GM15510 (cell line): ENCODE measurements around the gene TACSTD2.

Source experiments
- POLR2A ChIP-seq: IDR thresholded peaks from 3 replicates; pipeline ENCODE4 v1.6.1; 2011; ENCODE audit warnings: borderline replicate concordance; ENCODE audit not compliant: insufficient read length; ENCODE audit errors: extremely low read depth

Gene TACSTD2

DNA sequence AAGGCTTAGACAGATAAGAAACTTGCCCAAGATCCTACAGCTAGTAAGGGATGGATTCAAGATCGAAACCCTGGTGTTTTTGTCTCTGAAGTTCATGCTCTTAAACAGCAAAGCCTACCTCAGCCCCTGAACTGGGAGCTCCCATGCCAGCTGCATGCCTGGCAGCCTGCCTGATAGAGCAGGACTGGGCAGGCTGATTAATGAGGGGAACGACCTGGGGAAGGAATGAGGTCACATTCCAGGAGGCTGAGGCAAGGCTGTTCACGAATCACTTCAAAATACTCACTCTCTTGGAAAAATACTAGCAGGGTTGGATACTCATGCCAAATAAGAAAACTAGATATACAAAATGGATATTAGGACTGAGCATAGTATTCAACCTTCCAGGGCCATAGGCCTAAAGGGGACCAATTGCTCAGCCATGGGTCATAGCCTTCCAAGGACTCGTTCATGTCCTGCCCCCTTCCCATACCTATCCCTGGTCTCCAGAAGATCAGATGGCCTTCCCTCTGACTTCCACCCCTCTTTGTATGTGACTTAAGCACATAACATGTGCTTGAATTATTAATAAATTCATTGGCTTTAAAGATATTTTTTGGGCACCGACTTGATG, 15.6 kb upstream of the TACSTD2 start:
- TF ChIP-seq POLR2A, result no peak

DNA sequence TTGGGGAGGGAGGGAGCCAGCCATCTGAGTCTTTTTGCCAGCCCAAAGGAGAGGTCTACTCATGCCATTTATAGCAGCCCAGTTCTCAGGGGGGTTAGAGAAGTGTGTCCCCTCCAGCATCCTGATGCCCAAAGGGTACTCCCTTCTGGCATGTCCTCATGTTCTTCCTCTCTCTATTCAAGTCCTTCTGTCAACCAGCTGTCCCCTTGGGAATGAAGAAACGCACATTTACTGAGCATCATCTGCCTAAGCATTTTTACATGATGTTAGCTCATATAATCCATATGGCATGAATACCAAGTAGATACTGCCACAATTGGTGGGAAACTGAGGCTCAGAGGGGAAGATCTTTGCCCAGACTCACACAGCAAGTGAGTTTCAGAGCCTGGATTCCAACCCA, 14.8 kb upstream of the TACSTD2 start:
- TF ChIP-seq POLR2A, result no peak

DNA sequence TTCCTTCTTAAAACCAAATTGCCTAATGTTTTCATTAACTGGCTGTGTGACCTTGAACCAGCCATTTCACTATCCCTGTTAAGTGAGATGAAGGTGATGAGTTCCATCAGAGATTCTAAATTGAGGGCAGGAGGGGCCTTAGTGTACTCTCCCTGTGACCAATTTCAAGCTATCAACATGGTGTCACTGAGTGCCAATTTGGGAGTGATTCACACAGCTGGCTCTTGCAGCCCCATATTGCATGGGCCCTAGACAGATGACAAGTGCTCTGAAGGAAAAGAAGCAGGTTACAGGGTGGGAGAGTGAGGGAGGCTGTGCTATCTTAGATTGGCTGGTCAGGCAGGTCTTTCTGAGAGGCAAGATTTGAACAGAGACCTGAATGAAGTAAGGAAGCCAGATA, 13.0 kb upstream of the TACSTD2 start:
- TF ChIP-seq POLR2A, result no peak

DNA sequence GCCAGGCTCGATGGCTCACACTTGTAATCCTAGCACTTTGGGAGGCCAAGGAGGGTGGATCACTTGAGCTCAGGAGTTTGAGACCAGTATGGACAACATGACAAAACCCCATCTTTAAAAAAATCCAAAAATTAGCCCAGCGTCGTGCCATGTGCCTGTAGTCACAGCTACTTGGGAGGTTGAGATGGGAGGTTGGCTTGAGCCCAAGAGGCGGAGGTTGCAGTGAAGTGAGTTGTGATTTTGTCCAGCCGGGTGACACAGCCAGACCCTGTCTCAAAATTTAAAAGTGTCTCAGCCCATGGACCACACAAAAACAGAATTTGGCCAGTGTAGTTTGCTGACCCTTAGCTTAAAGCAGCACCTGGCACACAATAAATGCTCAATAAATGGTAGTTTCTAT, 11.3 kb upstream of the TACSTD2 start:
- no peak for TF ChIP-seq POLR2A

DNA sequence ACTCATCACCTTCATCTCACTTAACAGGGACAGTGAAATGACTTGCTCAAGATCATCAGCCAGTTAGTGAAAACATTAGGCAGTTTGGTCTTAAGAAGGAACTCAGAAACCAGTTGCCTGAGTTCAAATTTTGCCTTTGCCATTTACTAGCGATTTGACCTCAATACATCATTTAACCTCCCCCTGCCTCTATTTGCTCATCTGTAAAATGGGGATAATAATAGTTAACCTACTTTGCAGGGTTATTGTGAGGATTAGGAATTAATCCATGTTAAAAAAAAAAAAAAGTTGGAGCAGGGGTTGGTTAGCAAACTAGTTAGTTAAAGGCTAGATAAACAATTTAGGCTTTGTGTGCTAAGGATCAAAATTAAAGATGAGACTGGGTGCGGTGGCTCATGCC, 10.6 kb upstream of the TACSTD2 start:
- no peak for TF ChIP-seq POLR2A

DNA sequence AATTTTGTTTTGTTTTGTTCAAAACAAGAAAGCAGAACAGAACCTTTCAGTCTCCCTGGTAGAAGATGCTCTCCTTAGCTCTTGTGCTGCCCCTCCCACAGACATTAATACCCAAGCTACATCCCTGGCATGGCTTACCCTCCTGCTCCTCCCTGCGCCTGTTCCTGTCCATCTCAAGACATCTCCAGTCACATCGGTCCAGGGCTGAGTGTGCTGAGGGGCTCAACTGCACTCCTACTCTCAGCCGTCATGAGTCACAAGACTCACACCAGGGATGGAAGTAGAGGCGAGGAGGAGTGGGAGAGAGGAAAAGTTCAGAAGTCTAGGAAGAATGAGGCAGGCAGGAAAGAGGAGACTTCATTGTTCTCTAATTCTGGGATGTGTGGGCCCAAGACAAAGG, 9.2 kb upstream of the TACSTD2 start:
- no peak for TF ChIP-seq POLR2A

DNA sequence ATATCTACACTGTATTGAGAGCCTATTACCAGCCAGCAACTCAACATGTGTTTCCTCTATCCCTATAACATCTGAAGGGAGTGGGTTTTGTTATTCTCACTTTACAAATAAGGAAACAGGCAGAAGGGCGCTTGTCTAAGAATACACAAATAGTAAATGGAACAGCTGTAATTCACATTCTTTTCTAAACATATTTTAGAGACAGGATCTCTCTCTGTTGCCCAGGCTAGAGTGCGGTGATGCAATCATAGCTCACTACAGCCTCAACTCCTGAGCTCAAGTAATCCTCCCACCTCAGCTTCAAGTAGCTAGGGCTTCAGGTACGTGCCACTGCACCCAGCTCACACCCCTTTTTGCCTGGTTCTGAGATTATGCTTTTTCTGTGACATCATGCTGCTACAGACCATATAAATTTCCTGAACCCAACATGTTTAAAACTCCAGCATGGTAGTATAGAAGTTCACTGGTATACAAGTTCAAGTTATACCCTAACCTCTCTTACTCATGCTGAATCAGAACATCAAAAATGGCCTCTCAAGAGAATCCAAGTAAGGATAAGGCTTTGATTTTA, 8.6 kb upstream of the TACSTD2 start:
- no peak for TF ChIP-seq POLR2A

DNA sequence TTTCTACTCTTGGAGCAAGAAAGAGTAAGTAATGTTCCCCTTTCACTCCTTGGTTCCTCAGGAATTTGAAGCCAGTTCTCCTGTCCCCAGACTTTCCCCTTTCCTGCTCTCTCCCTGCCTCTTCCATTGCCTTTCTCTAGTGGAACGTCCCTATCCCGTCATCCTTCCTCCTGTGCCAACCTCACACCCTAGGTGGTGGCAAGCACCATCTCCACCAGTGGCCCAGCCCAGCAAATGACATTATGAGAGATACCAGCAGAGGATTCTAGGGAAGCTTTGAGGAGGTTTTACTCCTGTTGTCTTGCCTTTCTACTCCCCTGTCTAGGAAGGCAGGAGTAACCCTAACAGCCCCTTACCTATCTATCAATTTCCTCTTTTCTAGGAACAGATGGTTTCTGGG, 8.1 kb upstream of the TACSTD2 start:
- TF ChIP-seq POLR2A, result no peak

DNA sequence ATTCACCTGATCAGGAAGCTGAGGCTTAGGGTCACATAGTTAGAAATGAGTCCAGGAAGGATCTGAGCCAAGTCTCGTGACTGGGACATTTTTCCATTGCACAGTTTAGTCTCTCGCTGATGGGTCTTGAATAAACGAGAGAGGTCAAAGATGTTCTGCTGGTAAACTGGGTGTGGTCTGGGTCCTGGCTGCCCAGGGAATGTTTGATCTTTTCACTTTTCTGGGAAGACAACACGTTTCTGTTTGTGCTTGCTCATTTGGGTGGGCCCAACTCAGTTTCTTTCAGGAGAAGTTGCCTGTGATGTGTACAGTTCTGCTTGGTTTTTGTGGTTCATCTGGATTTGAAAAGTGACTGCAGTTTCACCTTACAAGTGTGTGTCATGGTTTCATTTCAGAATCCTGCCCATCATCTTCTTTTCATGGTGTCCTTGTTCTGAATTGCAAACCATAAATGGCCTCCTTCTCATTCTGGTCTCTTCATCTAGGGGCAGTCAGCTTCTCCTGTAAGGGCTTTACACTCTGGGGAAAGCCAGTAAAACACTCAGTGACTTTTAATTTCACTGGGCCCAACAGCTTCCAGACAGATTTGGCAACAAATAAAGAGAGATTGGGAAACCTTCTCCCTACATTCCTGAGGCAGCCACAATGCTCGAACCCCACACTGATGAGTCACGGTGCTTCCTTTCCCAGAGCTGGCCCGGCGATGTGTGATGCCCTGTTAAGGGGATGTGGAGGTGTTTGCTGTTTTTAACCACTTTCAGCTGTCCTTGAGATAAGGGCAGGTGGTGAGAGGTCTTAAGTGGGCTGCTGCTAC, 7.2 kb upstream of the TACSTD2 start:
- no peak for TF ChIP-seq POLR2A

DNA sequence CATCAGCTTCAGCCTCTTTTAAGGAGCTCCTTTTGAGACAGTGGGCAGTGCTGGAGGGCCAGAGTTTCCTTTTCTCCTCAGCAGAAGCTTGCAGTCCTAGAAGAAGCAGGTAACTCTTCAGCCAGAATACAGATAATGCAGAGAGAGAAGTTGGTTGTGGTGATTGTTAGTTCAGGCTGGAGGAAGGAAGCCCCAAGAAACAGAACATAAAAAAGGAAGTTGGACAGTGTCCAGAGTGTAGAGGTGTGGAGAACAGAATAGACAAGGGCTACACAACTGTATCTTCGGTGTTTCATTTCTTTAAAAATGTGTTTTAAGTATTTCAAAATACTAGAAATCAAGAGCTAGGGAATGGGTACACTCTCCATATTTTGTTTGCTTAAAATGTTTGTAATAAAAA, 6.4 kb upstream of the TACSTD2 start:
- TF ChIP-seq POLR2A, result no peak

DNA sequence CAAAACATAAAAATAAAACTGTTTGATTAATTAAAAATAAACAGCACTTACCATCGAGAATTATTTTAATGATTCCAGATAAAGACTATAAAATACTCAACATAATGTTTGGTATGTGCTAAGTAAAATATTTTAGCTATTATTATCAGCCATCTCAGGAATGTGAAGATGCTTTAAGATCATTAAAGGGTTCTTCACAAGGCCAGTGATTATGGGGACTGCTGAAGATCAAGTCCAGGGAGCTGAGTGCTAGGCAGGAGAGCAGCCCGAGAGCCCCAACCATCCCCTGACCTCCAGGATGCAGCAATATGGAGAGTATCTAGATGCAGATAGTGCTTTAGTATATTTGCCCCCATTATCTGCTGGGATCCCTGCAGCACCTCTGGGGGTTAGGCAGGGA, 4.6 kb upstream of the TACSTD2 start:
- TF ChIP-seq POLR2A, result no peak

DNA sequence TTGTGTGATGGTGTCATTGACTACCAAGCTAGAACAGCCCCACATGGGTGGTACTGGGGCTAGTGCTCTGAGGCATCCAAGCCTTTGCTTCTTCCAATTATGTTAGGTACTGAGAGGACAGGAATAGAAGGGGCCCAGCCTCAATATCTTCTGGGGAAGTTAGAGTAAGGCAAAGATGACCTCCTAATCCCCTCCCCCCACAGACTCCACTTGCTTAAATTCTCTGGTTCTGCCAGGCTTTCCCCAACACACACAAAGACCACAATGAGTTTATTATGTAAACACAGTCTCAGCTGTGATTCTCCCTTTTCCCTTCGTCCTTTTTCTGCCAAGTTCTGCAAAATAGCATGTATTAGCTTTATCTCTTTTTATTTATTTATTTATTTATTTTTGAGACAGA, 3.1 kb upstream of the TACSTD2 start:
- TF ChIP-seq POLR2A, result no peak

DNA sequence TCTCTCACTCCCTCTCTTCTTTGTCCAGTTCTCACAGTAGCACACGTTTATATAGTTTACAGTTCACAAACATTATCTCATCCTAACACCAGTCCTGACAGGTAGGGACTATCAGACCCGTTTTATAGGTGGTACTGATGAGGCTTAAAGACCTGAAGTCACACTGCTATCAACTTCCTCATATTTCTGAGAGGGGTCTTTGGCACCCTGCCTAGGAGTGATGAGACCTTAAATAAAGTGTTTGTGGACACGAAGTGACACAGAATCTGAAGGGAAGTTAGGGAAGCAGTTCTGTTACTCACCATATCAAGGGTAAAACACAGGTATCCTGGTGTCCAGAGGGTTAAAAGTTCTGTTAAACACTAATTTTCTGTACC, 590 bp upstream of the TACSTD2 start:
- no peak for TF ChIP-seq POLR2A

DNA sequence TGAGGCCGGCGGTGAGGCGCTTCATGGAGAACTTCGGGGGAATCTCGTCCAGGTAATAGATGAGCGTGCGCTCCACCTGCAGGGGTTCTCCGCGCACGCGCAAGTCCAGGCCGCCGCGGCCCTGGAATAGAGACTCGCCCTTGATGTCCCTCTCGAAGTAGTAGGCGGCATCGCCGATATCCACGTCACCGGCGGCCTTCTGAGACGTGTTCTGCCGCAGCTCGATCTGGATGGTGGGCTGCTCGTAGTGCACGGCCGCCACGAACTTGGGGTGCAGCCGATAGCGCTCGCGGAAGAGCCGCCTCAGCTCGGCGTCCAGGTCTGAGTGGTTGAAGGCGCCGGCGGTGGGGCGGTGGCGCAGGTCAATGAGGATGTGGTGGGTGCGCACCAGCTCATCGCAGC, 726 bp downstream of the TACSTD2 start:
- no peak for TF ChIP-seq POLR2A

DNA sequence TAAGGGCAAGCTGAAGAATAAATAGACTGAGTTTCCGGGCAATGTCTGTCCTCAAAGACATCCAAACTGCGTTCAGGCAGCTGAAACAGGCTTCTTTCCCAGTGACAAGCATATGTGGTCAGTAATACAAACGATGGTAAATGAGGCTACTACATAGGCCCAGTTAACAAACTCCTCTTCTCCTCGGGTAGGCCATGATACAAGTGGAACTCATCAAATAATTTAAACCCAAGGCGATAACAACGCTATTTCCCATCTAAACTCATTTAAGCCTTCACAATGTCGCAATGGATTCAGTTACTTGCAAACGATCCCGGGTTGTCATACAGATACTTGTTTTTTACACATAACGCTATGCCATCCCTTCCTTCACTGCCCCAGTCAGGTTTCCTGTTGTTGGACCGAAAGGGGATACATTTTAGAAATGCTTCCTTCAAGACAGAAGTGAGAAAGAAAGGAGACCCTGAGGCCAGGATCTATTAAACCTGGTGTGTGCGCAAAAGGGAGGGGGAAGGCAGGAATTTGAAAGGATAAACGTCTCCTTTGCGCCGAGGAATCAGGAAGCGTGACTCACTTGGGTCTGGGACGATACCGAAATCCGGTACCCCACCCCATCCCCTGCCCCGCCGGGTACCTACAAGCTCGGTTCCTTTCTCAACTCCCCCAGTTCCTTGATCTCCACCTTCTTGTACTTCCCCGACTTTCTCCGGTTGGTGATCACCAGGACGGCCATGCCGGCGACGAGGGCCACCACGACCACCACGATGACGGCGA, 1.3 kb downstream of the TACSTD2 start:
- no peak for TF ChIP-seq POLR2A

DNA sequence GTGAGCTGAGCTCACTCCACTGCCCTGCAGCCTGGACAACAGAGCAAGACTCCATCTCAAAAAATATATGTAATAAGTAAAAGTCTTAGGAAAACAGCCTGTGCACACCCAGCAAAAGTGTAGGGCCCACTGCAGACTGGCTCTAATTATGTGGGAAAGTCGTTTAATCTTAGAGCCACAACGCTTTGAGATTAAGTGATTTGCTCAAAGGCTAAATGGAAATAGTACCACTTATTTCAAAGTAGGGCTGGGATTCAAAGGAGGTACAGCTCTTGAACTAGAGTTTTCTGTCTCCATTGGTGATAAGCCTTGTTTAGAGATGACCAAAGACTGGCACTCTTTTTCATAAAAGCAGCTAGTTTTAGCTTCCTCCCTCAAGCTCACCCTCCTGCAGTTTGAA, 2.2 kb downstream of the TACSTD2 start:
- TF ChIP-seq POLR2A, result no peak
